ENCODE results near the gene KLHL17. TPM values are rescaled to one million over a fixed set of nuclear protein-coding genes. Genes with fewer than 3 reads are reported as not detected.
A peak's percentile ranks its signal among the peaks of the same experiment; 100 is the strongest.

The KLHL17 gene
- polyA plus RNA-seq, 6 donors from 2014 or later = 0.70 to 1.8 (median 1.4) TPM; not detected in 1

GRCh38 chr1:917466-918091, 42.8 kb upstream of the KLHL17 start:
- DNase-seq = no peak
- H3K4me1 Mint-ChIP-seq = peaks cover 10 to 15% (median 10%) of the 10 kb centered on the region in 3 donors
- H3K27me3 Mint-ChIP-seq = peaks cover 34 to 96% (median 62%) of the 10 kb centered on the region in 3 donors
- peak overlapping the region in 1 of 6 donors; percentile 78 for H3K27ac Mint-ChIP-seq
- H3K9me3 Mint-ChIP-seq = peaks cover 0 to 2% (median 0%) of the 10 kb centered on the region in 7 donors
- peak overlapping the region in 1 of 8 donors; percentile 25 for H3K4me3 Mint-ChIP-seq
- no peak for ATAC-seq (ENCODE audit: low read depth in 2 of 2)
- no peaks in the 10 kb centered on the region for H3K36me3 Mint-ChIP-seq

- no peak for DNase-seq
- peaks cover 0 to 2% (median 0%) of the 10 kb centered on the region in 7 donors for H3K9me3 Mint-ChIP-seq
- H3K36me3 Mint-ChIP-seq = no peaks in the 10 kb centered on the region
- no peak for ATAC-seq (ENCODE audit: low read depth in 2 of 2)
- H3K4me1 Mint-ChIP-seq = peaks cover 14 to 17% (median 16%) of the 10 kb centered on the region in 3 donors
- H3K27ac Mint-ChIP-seq = no peak overlapping the region
- H3K27me3 Mint-ChIP-seq = peaks cover 35 to 95% (median 61%) of the 10 kb centered on the region in 3 donors
- peak overlapping the region in 1 of 8 donors; percentile 15 for H3K4me3 Mint-ChIP-seq
These were observed 42.0 kb upstream of the KLHL17 start for GRCh38 chr1:918353-918752.

GRCh38 chr1:918843-919242, 41.5 kb upstream of the KLHL17 start:
- peaks cover 36 to 93% (median 57%) of the 10 kb centered on the region in 3 donors for H3K27me3 Mint-ChIP-seq
- H3K4me3 Mint-ChIP-seq = peak overlapping the region in 1 of 8 donors; percentile 15
- no peak overlapping the region for H3K27ac Mint-ChIP-seq
- DNase-seq (no peak), ATAC-seq (ENCODE audit: low read depth in 2 of 2) (no peak)
- peaks cover 15 to 18% (median 18%) of the 10 kb centered on the region in 3 donors for H3K4me1 Mint-ChIP-seq
- H3K36me3 Mint-ChIP-seq = no peaks in the 10 kb centered on the region
- peaks cover 0 to 2% (median 0%) of the 10 kb centered on the region in 7 donors for H3K9me3 Mint-ChIP-seq

- Mint-ChIP-seq H3K4me1 (peaks cover 15 to 18% (median 18%) of the 10 kb centered on the region in 3 donors), H3K27ac (no peak overlapping the region), H3K36me3 (no peaks in the 10 kb centered on the region), H3K9me3 (peaks cover 0 to 2% (median 0%) of the 10 kb centered on the region in 7 donors), H3K4me3 (no peak overlapping the region), H3K27me3 (peaks cover 36 to 88% (median 54%) of the 10 kb centered on the region in 3 donors)
- DNase-seq (no peak), ATAC-seq (ENCODE audit: low read depth in 2 of 2) (no peak)
These were observed 41.0 kb upstream of the KLHL17 start for GRCh38 chr1:919271-919872.

GRCh38 chr1:920010-920409, 40.4 kb upstream of the KLHL17 start:
- Mint-ChIP-seq H3K9me3 (peaks cover 0 to 2% (median 0%) of the 10 kb centered on the region in 7 donors), H3K27ac (no peak overlapping the region), H3K4me3 (no peak overlapping the region), H3K27me3 (peaks cover 35 to 81% (median 54%) of the 10 kb centered on the region in 3 donors), H3K4me1 (peaks cover 15 to 18% (median 18%) of the 10 kb centered on the region in 3 donors), H3K36me3 (no peaks in the 10 kb centered on the region)
- DNase-seq = no peak
- ATAC-seq (ENCODE audit: low read depth in 2 of 2) = no peak

GRCh38 chr1:920521-920920, 39.9 kb upstream of the KLHL17 start:
- ATAC-seq (ENCODE audit: low read depth in 2 of 2) (no peak), DNase-seq (no peak)
- Mint-ChIP-seq H3K27ac (no peak overlapping the region), H3K4me3 (peak overlapping the region in 2 of 8 donors; percentile 18 to 51), H3K27me3 (peaks cover 30 to 76% (median 54%) of the 10 kb centered on the region in 3 donors), H3K4me1 (peaks cover 15 to 18% (median 18%) of the 10 kb centered on the region in 3 donors), H3K9me3 (peaks cover 0 to 2% (median 0%) of the 10 kb centered on the region in 7 donors), H3K36me3 (no peaks in the 10 kb centered on the region)

- Mint-ChIP-seq H3K4me3 (peak overlapping the region in 6 of 8 donors; percentile 47 to 82 (median 71)), H3K27ac (peak overlapping the region in 3 of 6 donors; percentile 36 to 95 (median 79)), H3K27me3 (peaks cover 31 to 76% (median 56%) of the 10 kb centered on the region in 3 donors), H3K9me3 (peaks cover 0 to 2% (median 0%) of the 10 kb centered on the region in 7 donors), H3K4me1 (peaks cover 15 to 24% (median 24%) of the 10 kb centered on the region in 3 donors), H3K36me3 (no peaks in the 10 kb centered on the region)
- no peak for DNase-seq
- peak; percentile 59 to 60 for ATAC-seq (ENCODE audit: low read depth in 2 of 2)
These were observed 39.2 kb upstream of the KLHL17 start for GRCh38 chr1:921011-921837.

GRCh38 chr1:923131-923990, 37.0 kb upstream of the KLHL17 start, which contains the start of gene SAMD11:
Gene SAMD11, plus strand, starts transcription at chr1:923923. Its CDS starts 509 bp downstream, at chr1:924432.
- peaks cover 34 to 78% (median 61%) of the 10 kb centered on the region in 3 donors for H3K27me3 Mint-ChIP-seq
- H3K4me1 Mint-ChIP-seq = peaks cover 15 to 26% (median 25%) of the 10 kb centered on the region in 3 donors
- DNase-seq (peak; percentile 60), ATAC-seq (ENCODE audit: low read depth in 2 of 2) (peak; percentile 35 to 38)
- H3K36me3 Mint-ChIP-seq = no peaks in the 10 kb centered on the region
- peaks cover 0 to 2% (median 0%) of the 10 kb centered on the region in 7 donors for H3K9me3 Mint-ChIP-seq
- H3K4me3 Mint-ChIP-seq = peak within 1 kb of the TSS; percentile 70 to 93 (median 88)
- H3K27ac Mint-ChIP-seq = peak within 1 kb of the TSS in 1 of 6 donors; percentile 59

GRCh38 chr1:923991-924655, 36.3 kb upstream of the KLHL17 start:
- Mint-ChIP-seq H3K27ac (no peak overlapping the region), H3K4me1 (peaks cover 15 to 26% (median 25%) of the 10 kb centered on the region in 3 donors), H3K9me3 (peaks cover 0 to 2% (median 0%) of the 10 kb centered on the region in 7 donors), H3K36me3 (no peaks in the 10 kb centered on the region), H3K27me3 (peaks cover 30 to 78% (median 56%) of the 10 kb centered on the region in 3 donors), H3K4me3 (peak overlapping the region in 3 of 8 donors; percentile 68 to 75 (median 68))
- ATAC-seq (ENCODE audit: low read depth in 2 of 2) (peak; percentile 8 to 12), DNase-seq (no peak)

GRCh38 chr1:924656-925560, 35.5 kb upstream of the KLHL17 start:
- H3K36me3 Mint-ChIP-seq = no peaks in the 10 kb centered on the region
- H3K27me3 Mint-ChIP-seq = peaks cover 30 to 78% (median 62%) of the 10 kb centered on the region in 3 donors
- ATAC-seq (ENCODE audit: low read depth in 2 of 2) (peak; percentile 9 to 24), DNase-seq (no peak)
- H3K27ac Mint-ChIP-seq = no peak overlapping the region
- H3K4me3 Mint-ChIP-seq = peak overlapping the region in 7 of 8 donors; percentile 57 to 82 (median 67)
- peaks cover 15 to 26% (median 25%) of the 10 kb centered on the region in 3 donors for H3K4me1 Mint-ChIP-seq
- peaks cover 0 to 2% (median 0%) of the 10 kb centered on the region in 7 donors for H3K9me3 Mint-ChIP-seq

All from naive B cell (primary cell).